Transverse colon (tissue), 4 donors: ENCODE measurements around the gene TCP11. TPM values are rescaled to one million over a fixed set of nuclear protein-coding genes. Genes with fewer than 3 reads are reported as not detected.

Source experiments
- DNase-seq: peaks from one replicate; pipeline ENCODE4 v3.0.0-alpha.2; 2019
- H3K27ac ChIP-seq, 4 donors: fragments of 200-600 bp; sonication (generic); 2 replicates each; pipeline ENCODE4 v1.5.1; 2016 to 2018; ENCODE audit warnings: inconsistent platforms in 4 of 4
- H3K27me3 ChIP-seq: fragments of 200-600 bp; sonication (generic); 2 replicates; pipeline ENCODE4 v1.5.1; 2017; ENCODE audit warnings: inconsistent platforms
- H3K36me3 ChIP-seq, 4 donors: fragments of 200-600 bp; sonication (generic); 2 replicates each; pipeline ENCODE4 v1.5.1; 2017 to 2019; ENCODE audit warnings: inconsistent platforms in 4 of 4
- H3K4me1 ChIP-seq, 4 donors: fragments of 200-600 bp; sonication (generic); 2 replicates each; pipeline ENCODE4 v1.5.1; 2017 to 2020; ENCODE audit warnings: inconsistent platforms in 4 of 4
- H3K4me3 ChIP-seq, 4 donors: fragments of 200-600 bp; sonication (generic); 1 replicate in 1 of 4; 2 replicates in 3 of 4; pipeline versions ENCODE4 v1.5.1 to v1.6.1; 2017 to 2019; ENCODE audit warnings: inconsistent platforms in 4 of 4
- H3K9me3 ChIP-seq, 2 donors: fragments of 200-600 bp; sonication (generic); 2 replicates each; pipeline ENCODE4 v1.5.1; 2017 to 2019; ENCODE audit warnings: inconsistent platforms in 2 of 2
- EP300 ChIP-seq: sonication (generic); formaldehyde crosslinking; IDR thresholded peaks from one replicate; pipeline ENCODE4 v1.6.1; 2017; ENCODE audit warnings: antibody characterized with exemption, low read depth
- POLR2A ChIP-seq: fragments of 450-650 bp; IDR thresholded peaks from one replicate; pipeline ENCODE4 v1.6.1; 2016; ENCODE audit warnings: antibody characterized with exemption, mild to moderate bottlenecking, moderate library complexity
- POLR2AphosphoS5 ChIP-seq, 3 donors: sonication (generic); formaldehyde crosslinking; IDR thresholded peaks; one replicate each; pipeline ENCODE4 v1.6.1; 2016; ENCODE audit warnings: antibody characterized with exemption in 3 of 3
- WGBS, 2 donors: methylation state at CpG; one replicate each; pipeline ENCODE4 v1.1.5; 2018; ENCODE audit warnings: low coverage in 1 of 2; 5-methylcytosine and 5-hydroxymethylcytosine counted together
- in situ Hi-C, 4 donors: fragments of 200-750 bp; cut with MboI; loops; one replicate each; pipeline versions ENCODE4 v1.15.0 to v1.15.1; 2017; ENCODE audit warnings: low sequenced_read_pairs in 3 of 4, low pct_ligation_motif_present in 1 of 4, low pct_unique_long_range_greater_than_20kb in 1 of 4
- intact Hi-C: fragments of 100-400 bp; cut with DNase I; formaldehyde crosslinking; loops from one replicate; pipeline ENCODE4 v1.15.1; 2023; ENCODE audit warnings: low total_unique reads
- total RNA-seq, 4 donors: library from RNA; depleted of rRNA; stranded (reverse); fragments of >200 nt; gene quantifications; one replicate each; pipeline ENCODE4 v1.1.0, GENCODE V29; 2016
- TF ChIP-seq, protein P1 (sequence below), 5 experiments: fragments of 200-600 bp in 3 of 5; fragments of 450-650 bp in 2 of 5; sonication (generic) in 3 of 5; IDR thresholded peaks; 1 replicate in 2 of 5; 2 replicates in 3 of 5; pipeline ENCODE4 v1.5.1; 2016 to 2017; ENCODE audit warnings: antibody characterized with exemption in 5 of 5, inconsistent platforms in 3 of 5, mild to moderate bottlenecking in 2 of 5, moderate library complexity in 1 of 5

The TCP11 gene
- total RNA-seq, 4 donors from 2014 or later, result 0.96 TPM; not detected in 3

DNA sequence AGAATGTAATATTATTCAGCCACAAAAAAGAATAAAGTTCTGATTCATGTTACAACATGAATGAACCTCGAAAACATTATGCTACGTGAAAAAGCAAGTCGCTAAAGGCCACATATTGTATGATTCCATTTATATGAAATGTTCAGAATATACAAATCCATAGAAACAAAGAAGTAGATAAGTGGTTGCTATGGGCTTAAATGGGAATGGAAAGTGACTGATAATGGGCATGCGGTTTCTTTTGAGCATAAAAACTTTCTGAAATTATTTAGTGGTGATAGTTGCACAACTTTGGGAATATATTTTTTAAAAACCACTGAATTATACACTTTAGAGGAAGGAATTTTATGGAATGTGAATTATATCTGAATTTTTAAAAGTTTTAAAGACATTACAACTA lies 33.4 kb upstream of the TCP11 start:
- DNase-seq, result no peak
- no peaks in the 10 kb centered on the region for H3K27me3 ChIP-seq
- WGBS, 2 donors, result 96% methylated on average over 4 of the region's 4 CpGs
- no peaks in the 10 kb centered on the region for H3K36me3 ChIP-seq
- H3K27ac ChIP-seq, result no peak overlapping the region
- no peaks in the 10 kb centered on the region for H3K4me1 ChIP-seq
- in situ Hi-C loops (no loop called here), intact Hi-C loops (no loop called here)
- H3K4me3 ChIP-seq, result no peak overlapping the region
- TF ChIP-seq POLR2A (no peak), POLR2AphosphoS5 (IDR thresholded peaks at IDR 0.05) (no peak), EP300 (no peak)
- TF ChIP-seq, protein P1, sequence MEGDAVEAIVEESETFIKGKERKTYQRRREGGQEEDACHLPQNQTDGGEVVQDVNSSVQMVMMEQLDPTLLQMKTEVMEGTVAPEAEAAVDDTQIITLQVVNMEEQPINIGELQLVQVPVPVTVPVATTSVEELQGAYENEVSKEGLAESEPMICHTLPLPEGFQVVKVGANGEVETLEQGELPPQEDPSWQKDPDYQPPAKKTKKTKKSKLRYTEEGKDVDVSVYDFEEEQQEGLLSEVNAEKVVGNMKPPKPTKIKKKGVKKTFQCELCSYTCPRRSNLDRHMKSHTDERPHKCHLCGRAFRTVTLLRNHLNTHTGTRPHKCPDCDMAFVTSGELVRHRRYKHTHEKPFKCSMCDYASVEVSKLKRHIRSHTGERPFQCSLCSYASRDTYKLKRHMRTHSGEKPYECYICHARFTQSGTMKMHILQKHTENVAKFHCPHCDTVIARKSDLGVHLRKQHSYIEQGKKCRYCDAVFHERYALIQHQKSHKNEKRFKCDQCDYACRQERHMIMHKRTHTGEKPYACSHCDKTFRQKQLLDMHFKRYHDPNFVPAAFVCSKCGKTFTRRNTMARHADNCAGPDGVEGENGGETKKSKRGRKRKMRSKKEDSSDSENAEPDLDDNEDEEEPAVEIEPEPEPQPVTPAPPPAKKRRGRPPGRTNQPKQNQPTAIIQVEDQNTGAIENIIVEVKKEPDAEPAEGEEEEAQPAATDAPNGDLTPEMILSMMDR (IDR thresholded peaks at IDR 0.05), result no peak
- H3K9me3 ChIP-seq, result no peaks in the 10 kb centered on the region

DNA sequence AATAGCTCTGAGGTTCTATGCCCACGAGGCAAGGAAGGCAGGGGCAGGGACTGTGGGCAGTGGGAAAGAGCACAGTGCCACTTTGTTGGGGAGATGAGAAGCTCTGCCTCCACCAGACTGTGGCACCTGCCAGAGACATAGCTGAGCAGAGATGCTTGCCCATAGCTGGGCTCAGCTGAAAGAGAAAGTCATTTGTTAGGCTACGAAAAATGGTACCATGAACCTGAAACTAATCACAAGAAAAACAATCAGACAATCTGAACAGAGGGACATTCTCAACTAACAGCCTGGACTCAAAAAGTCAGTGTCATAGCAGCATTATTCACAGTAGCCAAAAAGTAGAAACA lies 32.9 kb upstream of the TCP11 start:
- H3K36me3 ChIP-seq, result no peaks in the 10 kb centered on the region
- no peak overlapping the region for H3K27ac ChIP-seq
- no peak for DNase-seq
- H3K9me3 ChIP-seq, result no peaks in the 10 kb centered on the region
- intact Hi-C loops (no loop called here), in situ Hi-C loops (no loop called here)
- WGBS, 2 donors, result 65 to 80% methylated on average over 1 to 2 of the region's 2 CpGs
- TF ChIP-seq EP300 (no peak), POLR2AphosphoS5 (IDR thresholded peaks at IDR 0.05) (no peak), POLR2A (no peak)
- TF ChIP-seq, protein P1 (IDR thresholded peaks at IDR 0.05), result no peak
- H3K27me3 ChIP-seq, result no peaks in the 10 kb centered on the region
- H3K4me3 ChIP-seq, result no peak overlapping the region
- H3K4me1 ChIP-seq, result no peaks in the 10 kb centered on the region

DNA sequence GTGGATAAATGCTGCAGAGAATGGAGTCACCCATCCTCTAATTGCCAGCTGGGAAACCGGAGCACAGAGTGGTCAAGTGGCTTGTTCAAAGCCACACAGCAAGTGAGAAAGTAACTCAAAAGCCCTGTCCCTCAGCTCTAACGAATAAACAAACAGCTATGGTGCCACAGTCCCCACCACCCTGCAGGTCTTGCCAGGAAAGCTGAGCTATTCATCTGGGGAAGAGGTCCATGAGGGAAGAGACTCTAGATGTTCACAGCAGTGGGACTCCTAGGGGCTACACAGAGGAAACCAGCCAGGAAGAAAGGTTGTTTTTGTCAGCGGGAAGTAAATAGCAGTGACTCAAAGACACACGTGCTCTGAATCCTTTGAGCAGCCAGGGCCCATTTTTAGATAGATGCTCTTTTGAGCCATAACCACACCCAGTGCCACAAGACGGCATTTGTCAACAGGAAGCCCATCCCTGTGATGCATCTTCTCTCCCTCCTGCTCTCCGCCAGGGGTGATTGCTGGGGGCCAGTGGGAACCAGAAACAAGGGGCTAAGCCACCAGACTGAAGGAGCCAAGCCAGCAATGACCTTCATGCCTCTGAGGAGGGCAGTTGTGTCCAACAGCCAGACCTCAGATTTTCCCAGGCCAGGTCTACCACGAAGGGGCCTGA lies 32.4 kb upstream of the TCP11 start:
- 40 to 65% methylated on average over 4 to 7 of the region's 7 CpGs for WGBS, 2 donors
- in situ Hi-C loops (no loop called here), intact Hi-C loops (no loop called here)
- H3K4me1 ChIP-seq, result no peaks in the 10 kb centered on the region
- no peak overlapping the region for H3K27ac ChIP-seq
- TF ChIP-seq POLR2A, result no peak
- no peak overlapping the region for H3K4me3 ChIP-seq
- no peaks in the 10 kb centered on the region for H3K27me3 ChIP-seq
- no peaks in the 10 kb centered on the region for H3K36me3 ChIP-seq
- no peaks in the 10 kb centered on the region for H3K9me3 ChIP-seq
- DNase-seq, result no peak

DNA sequence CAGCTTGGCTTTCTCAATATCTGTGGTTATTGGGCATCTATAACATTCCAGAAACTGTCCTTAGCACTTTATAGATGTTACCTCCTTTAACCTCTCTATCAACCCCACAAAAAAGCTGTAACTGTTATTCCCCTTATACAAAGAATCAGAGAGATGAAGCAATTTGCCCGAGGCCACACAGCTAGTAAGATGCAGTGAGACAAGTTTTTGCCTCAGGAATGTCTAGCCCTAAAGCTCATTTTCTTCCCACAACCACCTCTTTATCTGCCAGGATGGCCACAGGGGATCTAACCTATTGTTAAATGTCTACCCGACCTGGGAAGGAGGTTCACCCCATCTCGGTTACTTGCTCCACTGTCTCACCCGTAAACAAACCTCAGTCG lies 31.9 kb upstream of the TCP11 start:
- 50 to 81% methylated on average over 1 to 5 of the region's 5 CpGs for WGBS, 2 donors
- intact Hi-C loops, result no loop called here
- H3K4me1 ChIP-seq, result no peaks in the 10 kb centered on the region

More for the DNA sequence above, 31.9 kb upstream of the TCP11 start:
- no peaks in the 10 kb centered on the region for H3K9me3 ChIP-seq
- TF ChIP-seq, protein P1 (IDR thresholded peaks at IDR 0.05), result no peak
- TF ChIP-seq EP300, result no peak
- no peak for TF ChIP-seq POLR2A
- no peak for DNase-seq
- no peak overlapping the region for H3K27ac ChIP-seq
- H3K36me3 ChIP-seq, result no peaks in the 10 kb centered on the region
- no peaks in the 10 kb centered on the region for H3K27me3 ChIP-seq
- no peak overlapping the region for H3K4me3 ChIP-seq
- in situ Hi-C loops, result no loop called here
